22Rv1 (cell line): ENCODE measurements around the gene RELA.

Experiments used
- ZFX ChIP-seq: fragments of 450-650 bp; IDR thresholded peaks from 2 replicates; pipeline ENCODE4 v1.6.1; 2017; ENCODE audit warnings: antibody characterized with exemption, borderline replicate concordance
- TF ChIP-seq, protein P1 (sequence below): fragments of 450-650 bp; IDR thresholded peaks from 2 replicates; pipeline ENCODE4 v1.5.1; 2017; ENCODE audit warnings: mild to moderate bottlenecking

DNA sequence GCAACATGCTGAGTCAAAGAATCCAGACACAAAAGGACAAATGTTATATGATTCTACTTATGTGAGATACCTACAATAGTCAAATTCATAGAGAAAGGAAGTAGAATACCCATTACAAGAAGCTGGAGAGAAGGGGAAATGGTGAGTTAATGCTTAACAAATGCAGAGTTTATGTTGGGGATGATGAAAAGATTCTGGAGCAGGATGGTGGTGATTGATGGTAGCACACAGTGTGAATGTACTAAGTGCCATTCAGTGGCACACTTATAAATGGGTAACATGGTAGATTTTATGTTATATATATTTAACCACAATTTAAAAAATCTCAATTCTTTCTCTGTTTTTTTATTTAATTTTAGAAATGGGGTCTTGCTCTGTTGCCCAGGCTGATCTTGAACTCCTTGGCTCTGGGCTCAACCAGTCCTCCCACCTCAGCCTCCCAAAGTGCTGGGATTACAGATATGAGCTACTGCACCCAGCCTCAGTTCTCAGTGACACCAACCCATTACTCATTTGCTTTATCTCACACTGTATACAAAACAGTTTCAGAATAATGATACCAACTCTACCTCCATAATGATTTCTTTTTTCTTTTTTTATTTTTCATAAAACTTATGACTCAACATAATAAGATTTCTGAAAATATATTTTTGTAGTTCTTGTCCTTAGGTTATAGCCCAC lies 9.6 kb upstream of the RELA start:
- TF ChIP-seq, protein P1, sequence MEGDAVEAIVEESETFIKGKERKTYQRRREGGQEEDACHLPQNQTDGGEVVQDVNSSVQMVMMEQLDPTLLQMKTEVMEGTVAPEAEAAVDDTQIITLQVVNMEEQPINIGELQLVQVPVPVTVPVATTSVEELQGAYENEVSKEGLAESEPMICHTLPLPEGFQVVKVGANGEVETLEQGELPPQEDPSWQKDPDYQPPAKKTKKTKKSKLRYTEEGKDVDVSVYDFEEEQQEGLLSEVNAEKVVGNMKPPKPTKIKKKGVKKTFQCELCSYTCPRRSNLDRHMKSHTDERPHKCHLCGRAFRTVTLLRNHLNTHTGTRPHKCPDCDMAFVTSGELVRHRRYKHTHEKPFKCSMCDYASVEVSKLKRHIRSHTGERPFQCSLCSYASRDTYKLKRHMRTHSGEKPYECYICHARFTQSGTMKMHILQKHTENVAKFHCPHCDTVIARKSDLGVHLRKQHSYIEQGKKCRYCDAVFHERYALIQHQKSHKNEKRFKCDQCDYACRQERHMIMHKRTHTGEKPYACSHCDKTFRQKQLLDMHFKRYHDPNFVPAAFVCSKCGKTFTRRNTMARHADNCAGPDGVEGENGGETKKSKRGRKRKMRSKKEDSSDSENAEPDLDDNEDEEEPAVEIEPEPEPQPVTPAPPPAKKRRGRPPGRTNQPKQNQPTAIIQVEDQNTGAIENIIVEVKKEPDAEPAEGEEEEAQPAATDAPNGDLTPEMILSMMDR, result no peak
- no peak for TF ChIP-seq ZFX
